GM21367 (cell line): ENCODE data around the gene APH1B.
"Not testable (repeated sequence)": the region's sequence is repeated elsewhere in the genome, so short reads cannot be mapped to it uniquely, and the experiment has no call there.

Experiments
- ATAC-seq: cut with Tn5 transposase; IDR thresholded peaks from one replicate; pipeline ENCODE4 v1.9.1; 2021; ENCODE audit not compliant: unreplicated experiment

APH1B gene

GRCh38 chr15:63277038-63277892, at the start of gene APH1B:
TSS of gene APH1B (plus strand) at chr15:63277605. CDS start at chr15:63277624, 19 bp downstream.
- ATAC-seq: peak; percentile 62

- no peak for ATAC-seq
Observed at GRCh38 chr15:63227689-63228088, 49.7 kb upstream of the APH1B start.

GRCh38 chr15:63231206-63231605, 46.2 kb upstream of the APH1B start:
- no peak for ATAC-seq

- ATAC-seq: no peak
Observed at GRCh38 chr15:63231706-63232105, 45.7 kb upstream of the APH1B start.

- no peak for ATAC-seq
Observed at GRCh38 chr15:63232405-63232804, 45.0 kb upstream of the APH1B start.

- no peak for ATAC-seq
Observed at GRCh38 chr15:63232943-63233342, 44.5 kb upstream of the APH1B start.

GRCh38 chr15:63233667-63234423, 43.6 kb upstream of the APH1B start:
- ATAC-seq: no peak

- ATAC-seq: no peak
Observed at GRCh38 chr15:63234451-63234870, 42.9 kb upstream of the APH1B start.

- ATAC-seq: no peak
Observed at GRCh38 chr15:63236272-63236671, 41.1 kb upstream of the APH1B start.

GRCh38 chr15:63237086-63237485, 40.3 kb upstream of the APH1B start:
- ATAC-seq: not testable (repeated sequence)

GRCh38 chr15:63238171-63238570, 39.2 kb upstream of the APH1B start:
- no peak for ATAC-seq

GRCh38 chr15:63238796-63239195, 38.6 kb upstream of the APH1B start:
- no peak for ATAC-seq

- no peak for ATAC-seq
Observed at GRCh38 chr15:63240109-63240508, 37.3 kb upstream of the APH1B start.

GRCh38 chr15:63241316-63241715, 36.1 kb upstream of the APH1B start:
- no peak for ATAC-seq

GRCh38 chr15:63243101-63243500, 34.3 kb upstream of the APH1B start:
- ATAC-seq: no peak

- no peak for ATAC-seq
Observed at GRCh38 chr15:63243776-63244175, 33.6 kb upstream of the APH1B start.

- no peak for ATAC-seq
Observed at GRCh38 chr15:63244399-63244798, 33.0 kb upstream of the APH1B start.

GRCh38 chr15:63244976-63245645, 32.3 kb upstream of the APH1B start:
- ATAC-seq: no peak

GRCh38 chr15:63246691-63247469, 30.5 kb upstream of the APH1B start:
- ATAC-seq: no peak

GRCh38 chr15:63250312-63250965, 27.0 kb upstream of the APH1B start:
- ATAC-seq: no peak
